Activated T-cell treated with anti-CD3 and anti-CD28 coated beads for 48 hours (primary cell): ENCODE measurements around the gene TMEM61.

Experiments used
- DNase-seq: peaks from one replicate; pipeline ENCODE4 v3.0.0-alpha.2; 2020; ENCODE audit warnings: low read depth

TMEM61 gene

DNA sequence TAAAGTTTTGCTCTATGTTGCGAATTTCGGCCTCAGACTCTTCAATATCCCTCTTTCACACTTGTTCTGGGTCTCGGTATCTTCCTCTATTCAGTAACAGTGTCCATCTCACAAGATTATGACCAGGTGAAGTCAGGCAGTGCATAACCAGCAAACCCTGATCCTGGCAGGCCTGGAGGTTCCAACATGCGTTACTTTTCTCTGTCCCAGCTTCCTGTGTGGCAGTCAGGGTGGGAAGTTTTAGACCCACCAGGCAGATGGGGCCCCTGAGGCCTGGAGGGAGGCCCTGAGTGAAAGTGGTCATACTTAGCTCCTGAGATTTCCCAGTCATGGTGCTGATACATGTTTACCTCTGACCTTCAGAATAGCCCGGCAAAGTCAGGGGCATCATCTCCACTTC, 5.1 kb downstream of the TMEM61 start:
- no peak for DNase-seq

GRCh38 chr1:54986025-54986424, 5.6 kb downstream of the TMEM61 start:
- no peak for DNase-seq

GRCh38 chr1:54986533-54986932, 6.1 kb downstream of the TMEM61 start:
- no peak for DNase-seq

DNA sequence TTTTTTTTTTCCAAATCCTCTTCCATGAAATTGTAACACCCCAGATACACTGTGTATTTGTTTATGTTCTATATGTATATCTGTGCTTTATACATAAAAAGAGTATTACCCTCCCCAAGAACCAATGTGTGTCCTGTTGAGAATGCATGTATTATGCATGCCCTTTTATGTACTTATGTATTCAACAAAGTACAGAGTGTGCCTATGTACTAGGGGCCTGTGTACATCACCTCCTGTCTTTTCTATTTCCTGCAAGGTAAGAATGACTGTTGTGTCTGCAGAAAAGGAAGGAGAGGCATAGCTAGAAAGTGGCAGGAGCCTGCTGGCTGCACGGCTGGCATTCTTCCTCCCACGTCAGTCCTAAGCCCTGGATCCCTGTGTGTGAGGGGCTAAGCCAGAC, 7.0 kb downstream of the TMEM61 start:
- DNase-seq, result no peak

DNA sequence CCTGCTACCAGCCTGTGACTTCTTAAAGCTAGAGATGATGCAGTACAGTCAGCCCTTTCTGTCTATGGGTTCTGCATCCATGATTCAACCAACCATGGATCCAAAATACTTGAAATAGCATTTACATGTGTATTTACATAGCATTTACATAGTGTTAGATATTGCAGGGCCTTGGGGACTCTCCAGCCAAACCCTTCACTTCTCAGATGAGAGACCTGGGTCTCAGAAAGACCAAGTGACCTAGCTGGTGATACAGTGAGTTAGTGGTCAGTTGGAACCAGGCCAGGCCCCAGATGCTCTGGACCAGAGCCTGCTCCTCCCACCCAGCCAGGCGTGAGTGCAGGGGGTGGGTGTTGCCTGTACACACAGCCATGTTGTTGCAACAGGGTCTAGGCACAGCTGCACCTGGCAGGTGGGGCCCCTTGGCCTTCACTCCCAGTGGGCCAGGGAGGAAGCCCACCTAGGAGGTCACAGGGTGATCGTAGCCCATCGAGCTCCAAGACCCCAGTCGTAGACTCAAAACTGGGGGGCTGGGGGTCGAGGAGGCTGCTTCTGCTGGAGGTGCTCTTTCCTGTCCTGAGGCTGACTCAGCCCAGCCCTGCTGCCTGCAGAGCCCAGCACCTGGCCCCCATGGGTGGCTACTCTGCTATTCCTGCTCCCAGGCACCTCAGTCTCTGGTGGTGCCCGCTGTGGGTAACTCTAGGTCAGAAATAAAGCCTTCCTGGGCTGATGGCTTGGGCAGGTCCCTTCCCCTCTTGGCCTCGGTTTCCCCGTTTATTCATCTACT, 7.7 kb downstream of the TMEM61 start:
- no peak for DNase-seq

- DNase-seq, result no peak
These were observed 8.5 kb downstream of the TMEM61 start for GRCh38 chr1:54988975-54989374.

DNA sequence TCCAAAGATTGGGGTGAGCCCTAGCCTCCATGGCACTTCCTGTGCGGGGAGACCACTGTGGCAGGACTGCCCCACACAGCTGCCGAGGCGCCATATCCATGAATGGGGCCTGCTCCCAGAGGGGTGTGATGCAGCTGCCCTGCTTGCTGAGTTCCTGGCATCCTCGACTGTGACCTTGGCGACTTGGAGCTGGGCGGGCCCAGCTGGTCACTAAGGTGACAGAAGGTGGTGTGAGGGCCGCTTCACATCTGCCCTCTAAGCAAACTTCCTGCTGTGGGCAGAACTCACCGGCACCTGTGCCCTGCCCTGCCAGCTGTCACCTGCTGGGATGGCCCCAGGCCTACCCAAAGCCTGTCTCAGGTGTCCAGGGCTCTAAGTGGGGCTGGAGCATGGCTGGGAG, 9.0 kb downstream of the TMEM61 start:
- DNase-seq, result no peak

DNA sequence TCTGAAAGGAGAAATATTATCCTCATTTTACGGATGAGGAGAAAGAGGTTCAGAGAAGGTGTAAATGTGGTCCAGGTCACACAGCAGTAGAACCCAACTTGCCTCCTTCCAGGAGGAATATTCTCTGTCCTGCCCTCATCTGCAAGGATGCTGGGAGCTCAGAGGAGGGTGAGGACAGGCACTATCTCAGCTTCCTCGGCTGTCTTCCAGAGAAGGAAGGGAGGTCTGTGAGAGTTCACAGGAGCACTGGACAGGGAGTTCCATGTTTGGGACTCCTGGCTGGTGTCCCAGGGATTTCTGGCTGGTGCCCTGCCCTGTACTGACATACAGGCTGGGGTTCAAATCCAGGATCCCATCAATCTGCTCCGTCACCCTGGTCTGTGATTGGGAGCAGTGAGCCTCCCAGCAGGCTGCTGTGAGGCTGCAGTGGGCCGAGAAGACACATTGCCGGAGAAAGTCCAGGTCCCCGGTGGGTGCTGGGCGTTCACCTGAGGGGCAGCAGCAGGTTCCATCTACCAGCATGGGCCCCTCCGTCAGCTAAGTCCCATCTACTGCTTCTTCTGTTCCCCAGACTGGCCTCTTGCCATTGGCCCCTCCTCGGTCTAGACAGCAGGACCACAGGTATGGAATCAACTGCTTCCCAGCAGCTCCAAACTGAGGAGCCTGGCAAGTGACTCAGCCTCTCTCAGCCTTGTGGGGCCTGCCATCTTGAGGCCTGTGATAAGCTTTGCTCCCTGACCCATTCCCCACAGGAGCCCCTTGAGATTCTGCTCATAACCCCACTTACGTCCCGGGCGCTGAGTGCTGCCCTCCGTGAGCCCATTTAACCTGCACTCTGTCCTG, 9.8 kb downstream of the TMEM61 start:
- DNase-seq, result no peak

DNA sequence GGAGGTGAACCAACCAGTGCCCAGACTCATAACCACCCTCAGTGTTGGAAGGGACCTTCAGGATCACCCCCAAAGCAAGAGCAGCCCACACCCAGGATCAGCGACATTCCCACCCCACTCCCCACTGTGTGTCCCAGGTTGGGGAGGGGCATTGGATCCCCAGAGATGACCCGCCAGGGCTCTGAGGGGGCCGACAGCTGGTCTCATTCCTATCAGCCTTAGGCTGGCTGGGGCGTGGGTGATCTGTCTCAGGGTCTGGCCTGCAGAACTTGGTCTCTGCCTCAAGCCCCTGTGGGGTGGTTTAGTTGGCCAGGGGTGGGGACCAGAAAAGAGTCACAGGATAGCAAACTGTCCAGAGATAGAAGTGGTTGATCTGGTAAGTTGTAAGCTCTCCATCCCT, 10.5 kb downstream of the TMEM61 start:
- DNase-seq, result no peak

- DNase-seq, result no peak
These were observed 11.5 kb downstream of the TMEM61 start for GRCh38 chr1:54991939-54992338.

- no peak for DNase-seq
These were observed 12.7 kb downstream of the TMEM61 start for GRCh38 chr1:54993140-54993539.

DNA sequence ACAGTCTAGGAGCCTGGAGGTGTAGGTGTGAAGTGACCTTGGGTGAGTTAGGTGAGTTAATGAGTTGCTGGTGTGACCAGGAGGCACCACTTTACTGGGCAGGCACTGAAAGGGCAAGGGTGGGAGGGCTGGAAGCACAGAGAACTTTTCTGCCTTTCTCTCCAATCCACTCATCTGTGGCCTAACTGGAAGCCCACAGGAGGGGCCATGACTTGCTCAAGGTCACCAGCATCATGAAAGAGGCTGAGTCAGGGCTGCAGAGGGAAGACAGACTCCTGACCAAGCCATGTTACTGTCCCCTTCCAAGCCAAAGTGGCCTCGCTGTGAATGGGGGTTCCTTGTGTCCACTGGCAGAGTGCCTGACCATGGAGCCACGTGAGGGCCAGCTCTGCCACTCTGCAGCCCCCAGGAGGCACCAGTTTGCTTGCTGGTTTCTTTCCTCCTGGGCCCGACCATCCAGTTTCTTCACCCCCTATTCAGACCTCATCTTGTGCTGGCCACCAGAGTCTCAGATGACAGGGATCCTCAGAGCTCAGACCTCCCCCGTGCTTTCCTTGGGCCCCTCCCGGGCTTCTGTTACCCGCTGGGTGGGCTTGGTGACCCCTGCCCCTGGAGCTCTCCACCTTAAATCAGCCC, 14.0 kb downstream of the TMEM61 start:
- no peak for DNase-seq

DNA sequence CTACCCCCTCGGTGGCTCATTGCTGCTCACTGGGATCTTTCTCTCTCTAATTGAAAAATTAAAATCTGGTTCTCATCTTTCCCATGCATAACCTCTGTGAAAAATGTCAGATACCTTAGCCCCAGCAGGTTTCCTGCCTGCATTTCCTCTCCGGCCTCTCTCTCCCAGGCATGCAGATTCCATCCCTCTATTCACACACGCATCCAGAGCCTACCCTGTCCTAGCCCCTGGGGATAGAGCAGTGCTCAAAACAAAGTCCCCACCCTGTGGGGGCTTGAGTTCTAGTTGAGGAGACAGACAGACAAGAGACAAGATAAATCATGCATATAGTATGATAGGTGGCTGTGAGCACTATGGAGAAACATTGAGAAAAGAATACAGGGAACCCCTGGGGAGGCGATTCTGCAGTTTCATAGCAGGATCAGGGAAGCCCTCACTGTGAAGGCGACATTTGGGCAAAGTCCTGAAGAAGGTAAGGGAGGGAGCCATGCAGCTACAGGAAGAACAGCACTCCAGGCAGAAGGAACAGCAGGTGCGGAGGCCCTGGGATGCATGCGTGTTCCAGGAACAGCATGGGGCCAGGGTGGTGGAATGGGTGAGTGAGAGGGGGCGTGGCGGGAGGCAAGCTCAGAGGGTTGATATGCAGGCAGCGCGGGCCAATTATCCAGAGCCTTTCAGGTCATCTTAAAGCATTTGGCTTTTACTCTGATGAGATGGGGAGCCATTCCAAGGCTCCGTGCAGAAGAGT, 14.8 kb downstream of the TMEM61 start:
- no peak for DNase-seq

DNA sequence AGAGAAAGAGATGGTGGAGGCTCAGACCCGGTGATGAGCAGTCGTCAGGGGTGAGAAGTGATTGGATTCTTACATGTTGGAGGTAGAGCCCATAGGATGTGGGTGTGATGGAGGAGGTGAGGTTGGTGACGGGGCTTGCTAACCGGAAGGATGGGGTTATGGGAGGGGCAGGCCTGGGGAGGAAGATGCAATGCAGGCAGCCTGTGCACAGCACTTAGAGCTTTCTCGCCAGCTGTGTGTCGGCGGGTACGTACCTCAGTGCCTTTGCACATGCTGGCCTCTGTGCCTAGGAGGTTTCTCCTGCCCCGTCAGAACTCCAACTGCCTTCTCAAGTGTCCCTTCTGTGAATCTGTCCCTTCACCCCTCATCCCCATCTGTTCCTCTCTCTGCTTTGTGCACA, 15.4 kb downstream of the TMEM61 start:
- DNase-seq, result peak; percentile 16

DNA sequence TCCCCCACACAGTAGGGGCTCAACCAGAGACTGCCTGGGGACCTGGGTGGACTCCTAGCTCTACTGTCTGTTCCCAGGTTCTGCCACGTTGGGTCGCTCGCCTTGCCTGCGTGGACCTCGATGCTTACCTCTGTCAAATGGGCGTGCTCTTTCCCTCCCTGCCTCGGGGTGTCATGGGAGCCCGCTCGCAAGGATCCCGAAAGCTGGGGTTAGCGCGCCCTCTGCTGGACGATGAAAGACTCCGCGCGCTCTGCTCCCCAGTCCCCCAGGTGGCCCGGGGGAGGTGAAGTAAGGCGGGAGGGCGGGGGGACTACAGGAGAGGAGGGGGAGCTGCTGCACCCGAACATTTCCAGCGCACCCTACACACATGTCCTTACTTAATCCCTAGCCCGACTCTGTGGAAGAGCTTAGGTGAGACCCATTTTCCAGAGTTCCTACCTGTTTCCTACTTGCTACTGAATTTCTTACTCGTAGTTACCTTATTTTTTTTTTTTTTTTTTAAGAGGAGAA, 16.0 kb downstream of the TMEM61 start:
- peak; percentile 82 for DNase-seq

GRCh38 chr1:54996869-54997710, 16.7 kb downstream of the TMEM61 start:
- no peak for DNase-seq

- no peak for DNase-seq
These were observed 17.2 kb downstream of the TMEM61 start for GRCh38 chr1:54997711-54997986.

DNA sequence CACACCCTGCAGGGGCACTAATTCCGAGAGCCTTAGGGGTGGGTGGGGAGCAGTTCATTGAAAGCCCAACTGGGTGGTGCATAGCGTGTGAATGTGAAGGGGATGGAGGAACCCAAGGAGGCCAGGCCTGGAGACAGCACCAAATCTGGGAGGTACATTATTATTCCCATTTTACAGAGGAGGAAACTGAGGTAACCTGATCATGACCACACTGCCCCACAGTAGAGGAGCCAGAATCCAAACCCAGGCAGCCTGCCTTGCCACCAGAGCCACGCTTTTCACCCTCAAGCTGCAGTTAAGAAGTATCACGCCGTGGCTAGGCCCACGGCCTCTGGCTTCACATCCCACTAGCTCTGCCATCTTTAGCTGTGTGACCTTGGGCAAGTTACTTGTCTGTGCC, 17.7 kb downstream of the TMEM61 start:
- no peak for DNase-seq

GRCh38 chr1:54998677-54999076, 18.2 kb downstream of the TMEM61 start, which contains the start of gene BSND:
TSS of gene BSND (plus strand) at chr1:54998933. CDS start at chr1:54999187, 254 bp downstream.
- DNase-seq, result no peak

- no peak for DNase-seq
These were observed 20.0 kb downstream of the TMEM61 start for GRCh38 chr1:55000110-55001085.
